GM12892 (cell line): ENCODE data around the gene TMOD2.

Experiments used
- POLR2A ChIP-seq: IDR thresholded peaks from 2 replicates; pipeline ENCODE4 v1.6.1; 2011; ENCODE audit warnings: low read depth, low read length, control low read depth
- POLR2AphosphoS5 ChIP-seq: IDR thresholded peaks from 2 replicates; pipeline ENCODE4 v1.6.1; 2011; ENCODE audit warnings: low read depth, low read length, control low read depth
- TAF1 ChIP-seq: IDR thresholded peaks from 2 replicates; pipeline ENCODE4 v1.6.1; 2011; ENCODE audit warnings: low read depth, mild to moderate bottlenecking, control low read depth, low read length, borderline replicate concordance

DNA sequence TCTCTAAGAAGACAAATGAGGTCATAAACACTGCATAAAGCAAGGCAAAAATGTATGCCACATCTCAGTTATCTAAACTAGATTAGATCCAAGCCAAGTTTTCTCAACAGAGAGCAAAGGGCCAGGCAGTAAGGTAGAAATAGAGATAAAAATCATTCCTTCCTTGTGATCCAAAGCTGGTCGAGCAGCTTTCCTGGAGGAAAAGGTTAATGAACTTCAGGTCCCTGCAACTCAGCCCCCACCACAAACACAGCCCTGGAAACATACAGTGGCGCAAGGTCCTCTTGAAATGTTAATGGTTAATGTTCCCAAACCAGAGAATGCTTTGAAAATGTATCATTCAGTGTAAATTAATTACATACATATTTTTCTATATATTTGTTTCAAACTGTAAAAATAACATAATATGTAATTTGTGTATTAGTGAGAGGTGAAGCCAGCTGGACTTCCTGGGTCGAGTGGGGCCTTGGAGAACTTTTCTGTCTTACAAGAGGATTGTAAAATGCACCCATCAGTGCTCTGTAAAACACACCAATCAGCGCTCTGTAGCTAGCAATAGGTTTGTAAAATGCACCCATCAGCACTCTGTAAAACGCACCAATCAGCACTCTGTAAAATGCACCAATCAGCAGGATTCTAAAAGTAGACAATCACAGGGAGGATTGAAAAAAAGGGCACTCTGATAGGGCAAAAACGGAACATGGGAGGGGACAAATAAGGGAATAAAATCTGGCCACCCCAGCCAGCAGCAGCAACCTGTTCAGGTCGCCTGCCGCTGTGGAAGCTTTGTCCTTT, 31.0 kb upstream of the TMOD2 start:
- TF ChIP-seq POLR2AphosphoS5 (no peak), POLR2A (no peak), TAF1 (no peak)
